Stomach (tissue), 4 donors: Measurements from ENCODE around the gene SLC16A6.

Source experiments
- EP300 ChIP-seq: sonication (generic); formaldehyde crosslinking; IDR thresholded peaks from one replicate; pipeline ENCODE4 v1.6.1; 2017; ENCODE audit warnings: antibody characterized with exemption
- POLR2AphosphoS5 ChIP-seq, 3 donors: sonication (generic); formaldehyde crosslinking; IDR thresholded peaks; one replicate each; pipeline ENCODE4 v1.6.1; 2016; ENCODE audit warnings: antibody characterized with exemption in 3 of 3
- TF ChIP-seq, protein P1 (sequence below), 7 experiments: fragments of 450-650 bp in 4 of 7; fragments of 200-600 bp in 3 of 7; sonication (generic) in 3 of 7; IDR thresholded peaks; one replicate each; pipeline ENCODE4 v1.5.1; 2016 to 2019; ENCODE audit warnings: antibody characterized with exemption in 7 of 7, control low read depth in 2 of 7, mild to moderate bottlenecking in 1 of 7

DNA sequence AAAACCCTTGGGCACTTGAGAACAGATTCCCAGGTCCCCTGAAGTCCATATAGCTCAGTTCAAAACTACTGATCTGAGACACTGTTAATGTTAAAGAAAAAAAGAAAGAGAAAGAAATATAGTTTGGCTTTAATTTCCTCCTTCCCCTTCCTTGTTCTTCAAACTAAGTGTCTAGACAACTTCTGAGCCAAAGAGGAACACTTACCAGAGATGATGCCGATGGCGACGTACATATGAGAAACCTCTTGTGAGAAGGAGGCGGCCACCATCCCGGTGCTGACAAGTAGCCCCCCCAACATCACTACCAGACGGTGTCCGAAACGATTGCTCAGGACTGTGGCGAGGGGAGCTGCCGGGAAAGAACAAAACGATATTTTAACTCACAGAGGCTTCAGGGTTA, 17.2 kb downstream of the SLC16A6 start:
- TF ChIP-seq, protein P1, sequence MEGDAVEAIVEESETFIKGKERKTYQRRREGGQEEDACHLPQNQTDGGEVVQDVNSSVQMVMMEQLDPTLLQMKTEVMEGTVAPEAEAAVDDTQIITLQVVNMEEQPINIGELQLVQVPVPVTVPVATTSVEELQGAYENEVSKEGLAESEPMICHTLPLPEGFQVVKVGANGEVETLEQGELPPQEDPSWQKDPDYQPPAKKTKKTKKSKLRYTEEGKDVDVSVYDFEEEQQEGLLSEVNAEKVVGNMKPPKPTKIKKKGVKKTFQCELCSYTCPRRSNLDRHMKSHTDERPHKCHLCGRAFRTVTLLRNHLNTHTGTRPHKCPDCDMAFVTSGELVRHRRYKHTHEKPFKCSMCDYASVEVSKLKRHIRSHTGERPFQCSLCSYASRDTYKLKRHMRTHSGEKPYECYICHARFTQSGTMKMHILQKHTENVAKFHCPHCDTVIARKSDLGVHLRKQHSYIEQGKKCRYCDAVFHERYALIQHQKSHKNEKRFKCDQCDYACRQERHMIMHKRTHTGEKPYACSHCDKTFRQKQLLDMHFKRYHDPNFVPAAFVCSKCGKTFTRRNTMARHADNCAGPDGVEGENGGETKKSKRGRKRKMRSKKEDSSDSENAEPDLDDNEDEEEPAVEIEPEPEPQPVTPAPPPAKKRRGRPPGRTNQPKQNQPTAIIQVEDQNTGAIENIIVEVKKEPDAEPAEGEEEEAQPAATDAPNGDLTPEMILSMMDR (IDR thresholded peaks at IDR 0.05) = no peak
- TF ChIP-seq EP300 (no peak), POLR2AphosphoS5 (IDR thresholded peaks at IDR 0.05) (no peak)
